ENCODE measurements around the gene ABHD2.

ABHD2 gene

GRCh38 chr15:89170364-89170763 lies 82.1 kb downstream of the ABHD2 start:
- H3K27ac ChIP-seq (ENCODE audit: low read length) = no peak overlapping the region
- no peak for DNase-seq
- no peak overlapping the region for H2AFZ ChIP-seq (ENCODE audit: low read depth, low read length)
- H3K9ac ChIP-seq (ENCODE audit: low read depth, low read length) = no peak overlapping the region
- TF ChIP-seq EZH2 (IDR thresholded peaks at IDR 0.05; ENCODE audit: borderline replicate concordance, low read depth, low read length, severe bottlenecking) (no peak), CTCF (IDR thresholded peaks at IDR 0.05; ENCODE audit: borderline replicate concordance, extremely low read depth, low read length, poor library complexity, severe bottlenecking) (no peak)
- no peaks in the 10 kb centered on the region for H4K20me1 ChIP-seq (ENCODE audit: insufficient read depth, low read length)
- H3K79me2 ChIP-seq (ENCODE audit: insufficient read depth, low read length) = no peaks in the 10 kb centered on the region
- no peaks in the 10 kb centered on the region for H3K4me1 ChIP-seq (ENCODE audit: insufficient read depth, low read length)
- H3K27me3 ChIP-seq (ENCODE audit: insufficient read depth, low read length, poor library complexity) = no peaks in the 10 kb centered on the region
- H3K36me3 ChIP-seq (ENCODE audit: insufficient read depth, low read length) = no peaks in the 10 kb centered on the region
- H3K9me3 ChIP-seq (ENCODE audit: insufficient read depth, low read length, severe bottlenecking) = no peaks in the 10 kb centered on the region
- H3K4me2 ChIP-seq (ENCODE audit: insufficient read depth, low read length) = no peak overlapping the region
- ATAC-seq (ENCODE audit: insufficient read depth, low read depth) = no peak
- no peak overlapping the region for H3K4me3 ChIP-seq (ENCODE audit: low read depth in 1 of 2, low read length in 2 of 2)

DNA sequence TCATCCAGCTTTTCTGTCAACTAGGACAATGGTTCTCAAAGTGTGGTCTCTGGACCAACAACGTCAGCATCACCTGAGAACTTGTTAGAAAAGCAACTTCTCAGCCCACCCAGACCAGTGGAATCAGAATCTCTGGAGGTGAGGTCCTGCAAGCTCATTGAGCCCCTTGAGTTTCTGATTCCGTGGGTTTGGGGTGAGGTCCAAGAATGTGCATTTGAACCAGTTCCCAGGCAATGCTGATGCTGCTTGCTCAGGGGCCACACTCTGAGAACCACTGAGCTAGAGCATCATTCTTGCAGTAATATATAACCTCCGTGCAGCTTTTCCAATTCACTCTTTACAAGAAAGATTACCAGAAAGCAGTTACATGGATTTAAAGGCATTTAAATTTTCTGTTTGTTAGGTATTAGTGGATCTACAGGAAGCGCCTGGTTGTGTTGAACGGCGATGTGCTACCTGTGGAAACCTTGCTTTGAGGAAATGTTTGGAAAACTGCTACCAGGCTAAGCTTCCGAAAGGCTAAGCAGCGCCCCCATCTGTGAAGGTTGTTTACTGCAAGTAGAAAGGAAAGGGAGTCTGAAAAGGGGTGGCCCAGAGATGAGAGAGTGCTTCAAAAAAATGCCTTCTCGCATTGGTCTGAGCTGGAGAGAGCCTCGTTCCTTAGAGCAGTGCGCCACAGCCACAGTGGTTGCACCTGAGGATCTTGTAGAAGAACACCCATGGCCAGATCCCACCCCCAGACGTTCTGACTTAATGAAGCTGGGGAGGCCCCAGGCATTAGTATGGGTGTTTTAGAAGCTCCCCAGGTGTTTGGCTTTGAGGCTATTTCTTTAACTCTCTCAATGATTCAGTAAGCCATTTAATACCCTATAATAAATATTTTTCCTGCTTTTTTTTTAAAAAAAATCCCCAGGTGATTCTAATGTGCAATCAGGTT lies 83.1 kb downstream of the ABHD2 start:
- Histone ChIP-seq H3K27me3 (ENCODE audit: insufficient read depth, low read length, poor library complexity) (no peaks in the 10 kb centered on the region), H3K79me2 (ENCODE audit: insufficient read depth, low read length) (no peaks in the 10 kb centered on the region), H3K9me3 (ENCODE audit: insufficient read depth, low read length, severe bottlenecking) (no peaks in the 10 kb centered on the region), H3K4me2 (ENCODE audit: insufficient read depth, low read length) (no peak overlapping the region), H3K4me3 (ENCODE audit: low read depth in 1 of 2, low read length in 2 of 2) (no peak overlapping the region), H4K20me1 (ENCODE audit: insufficient read depth, low read length) (no peaks in the 10 kb centered on the region), H3K27ac (ENCODE audit: low read length) (no peak overlapping the region), H3K36me3 (ENCODE audit: insufficient read depth, low read length) (peaks cover 8% of the 10 kb centered on the region), H3K9ac (ENCODE audit: low read depth, low read length) (no peak overlapping the region), H3K4me1 (ENCODE audit: insufficient read depth, low read length) (no peaks in the 10 kb centered on the region), H2AFZ (ENCODE audit: low read depth, low read length) (no peak overlapping the region)
- TF ChIP-seq EZH2 (IDR thresholded peaks at IDR 0.05; ENCODE audit: borderline replicate concordance, low read depth, low read length, severe bottlenecking) (no peak), CTCF (IDR thresholded peaks at IDR 0.05; ENCODE audit: borderline replicate concordance, extremely low read depth, low read length, poor library complexity, severe bottlenecking) (peak; percentile 62)
- DNase-seq (peak; percentile 8), ATAC-seq (ENCODE audit: insufficient read depth, low read depth) (no peak)

DNA sequence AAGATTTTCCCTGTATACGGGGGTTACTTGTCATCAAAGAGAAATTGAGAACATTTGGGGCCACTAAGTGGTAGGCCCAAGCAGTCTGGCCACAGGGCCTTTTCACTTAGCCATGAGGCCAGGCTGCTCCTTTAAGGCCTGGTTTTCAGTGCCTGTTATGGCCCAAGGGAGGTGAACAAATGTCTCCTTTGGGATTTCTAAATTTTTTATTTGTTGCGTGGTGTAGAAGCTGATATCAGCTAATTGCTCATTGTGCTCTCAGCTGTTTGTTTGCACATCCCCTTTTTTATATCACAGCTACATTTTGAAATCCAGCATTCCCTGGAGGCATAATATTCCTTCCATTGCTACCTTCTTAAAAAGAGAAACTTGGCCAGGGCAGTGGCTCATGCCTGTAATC lies 84.7 kb downstream of the ABHD2 start:
- Histone ChIP-seq H3K79me2 (ENCODE audit: insufficient read depth, low read length) (no peaks in the 10 kb centered on the region), H4K20me1 (ENCODE audit: insufficient read depth, low read length) (no peaks in the 10 kb centered on the region), H3K4me2 (ENCODE audit: insufficient read depth, low read length) (no peak overlapping the region), H3K9ac (ENCODE audit: low read depth, low read length) (no peak overlapping the region), H3K4me1 (ENCODE audit: insufficient read depth, low read length) (no peaks in the 10 kb centered on the region), H3K36me3 (ENCODE audit: insufficient read depth, low read length) (peaks cover 17% of the 10 kb centered on the region), H3K9me3 (ENCODE audit: insufficient read depth, low read length, severe bottlenecking) (no peaks in the 10 kb centered on the region), H3K4me3 (ENCODE audit: low read depth in 1 of 2, low read length in 2 of 2) (no peak overlapping the region), H3K27ac (ENCODE audit: low read length) (no peak overlapping the region), H2AFZ (ENCODE audit: low read depth, low read length) (no peak overlapping the region), H3K27me3 (ENCODE audit: insufficient read depth, low read length, poor library complexity) (no peaks in the 10 kb centered on the region)
- no peak for ATAC-seq (ENCODE audit: insufficient read depth, low read depth)
- no peak for DNase-seq
- TF ChIP-seq CTCF (IDR thresholded peaks at IDR 0.05; ENCODE audit: borderline replicate concordance, extremely low read depth, low read length, poor library complexity, severe bottlenecking) = no peak
- no peak for TF ChIP-seq EZH2 (IDR thresholded peaks at IDR 0.05; ENCODE audit: borderline replicate concordance, low read depth, low read length, severe bottlenecking)

Data from DND-41 (cell line).